GM21515 (cell line): ENCODE results near the gene GLRX2.

Experiments used
- ATAC-seq: cut with Tn5 transposase; IDR thresholded peaks from one replicate; pipeline ENCODE4 v1.9.1; 2021; ENCODE audit not compliant: unreplicated experiment

Gene GLRX2

DNA sequence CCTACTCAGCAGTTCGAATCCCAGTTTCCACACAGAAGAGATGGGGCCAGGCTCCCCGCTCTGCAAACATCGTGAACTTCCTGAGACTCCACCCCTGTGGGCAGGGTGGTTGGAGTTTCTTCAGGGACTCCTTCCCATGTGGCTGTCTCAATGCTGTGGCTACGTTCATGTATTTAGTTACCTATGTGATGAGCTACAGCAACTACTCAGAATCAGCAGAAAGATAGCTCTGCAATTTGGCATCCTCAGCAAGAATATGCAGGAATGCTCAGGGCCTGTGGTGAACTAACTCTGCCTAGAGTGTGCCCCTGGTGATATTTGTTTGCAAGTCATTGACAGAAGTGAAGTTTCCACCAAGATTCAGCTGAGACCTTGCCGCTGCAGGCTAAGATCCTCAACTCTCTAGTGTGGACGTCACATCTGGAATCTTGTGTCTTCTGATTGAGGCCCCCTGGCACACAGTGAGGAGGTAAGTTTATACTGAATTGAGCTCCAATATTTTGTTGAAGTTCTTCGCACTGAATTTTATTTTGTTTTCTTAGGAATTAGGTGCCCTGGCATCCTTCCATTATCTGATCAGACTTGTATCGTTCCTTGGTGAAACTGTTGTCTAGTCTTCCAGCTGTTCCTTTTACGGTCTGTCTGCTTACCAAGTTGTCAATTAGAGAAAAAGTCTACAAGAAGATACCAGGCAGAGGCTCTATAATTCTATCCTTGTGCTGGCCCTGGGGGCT is 8.2 kb upstream of the GLRX2 start:
- no peak for ATAC-seq

DNA sequence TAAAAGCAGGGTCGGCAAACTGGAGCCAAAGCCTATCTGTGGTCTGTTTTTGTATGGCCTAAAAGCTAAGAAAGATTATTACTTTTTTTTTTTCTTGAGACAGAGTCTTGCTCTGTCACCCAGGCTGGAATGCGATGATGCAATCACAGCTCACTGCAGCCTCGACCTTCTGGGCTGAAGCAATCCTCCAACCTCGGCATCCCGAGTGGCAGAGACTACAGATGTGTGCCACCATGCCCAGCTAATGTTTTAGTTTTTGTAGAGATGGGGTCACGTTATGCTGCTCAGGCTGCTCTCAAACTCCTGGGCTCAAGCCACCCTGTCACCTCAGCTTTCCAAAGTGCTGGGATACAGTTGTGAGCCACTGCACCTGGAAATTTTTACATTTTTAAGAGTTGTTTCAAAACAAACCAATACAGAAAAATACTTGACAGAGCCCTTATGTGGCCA is 6.5 kb upstream of the GLRX2 start:
- no peak for ATAC-seq

DNA sequence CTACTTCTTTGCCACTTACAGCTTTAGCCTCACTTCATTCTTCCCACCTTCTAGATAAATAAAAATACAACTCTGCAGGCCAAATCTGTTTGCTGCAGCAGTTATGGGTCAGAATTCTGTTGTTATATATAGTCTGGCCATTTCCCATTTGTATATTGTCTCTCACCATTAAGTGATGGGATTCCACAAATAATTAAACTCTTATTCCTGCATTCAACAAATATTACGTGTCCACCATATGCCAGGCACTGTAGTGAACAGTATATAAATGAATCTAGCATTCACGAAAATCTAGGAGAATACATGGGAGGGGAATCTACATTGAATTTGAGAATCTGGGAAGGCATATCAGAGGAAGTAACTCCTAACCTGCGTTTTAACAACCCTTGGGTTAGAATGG is 5.7 kb upstream of the GLRX2 start:
- ATAC-seq = no peak

DNA sequence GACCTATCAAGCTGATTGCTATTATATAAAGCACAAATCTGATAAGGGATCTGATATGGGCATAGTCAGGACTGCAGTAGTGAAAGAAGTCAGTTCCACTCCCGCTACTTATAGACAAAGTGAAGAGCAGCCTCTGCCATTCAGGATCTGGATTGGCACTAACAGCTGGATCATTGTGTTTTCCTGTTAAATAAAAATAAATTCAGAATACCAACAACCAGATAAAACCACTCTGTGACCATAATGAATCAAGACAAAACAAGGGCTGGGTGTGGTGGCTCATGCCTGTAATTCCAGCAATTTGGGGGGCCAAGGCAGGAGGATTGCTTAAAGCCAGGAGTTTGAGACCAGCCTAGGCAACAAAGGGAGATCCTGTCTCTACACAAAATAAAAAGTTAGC is 5.0 kb upstream of the GLRX2 start:
- no peak for ATAC-seq

DNA sequence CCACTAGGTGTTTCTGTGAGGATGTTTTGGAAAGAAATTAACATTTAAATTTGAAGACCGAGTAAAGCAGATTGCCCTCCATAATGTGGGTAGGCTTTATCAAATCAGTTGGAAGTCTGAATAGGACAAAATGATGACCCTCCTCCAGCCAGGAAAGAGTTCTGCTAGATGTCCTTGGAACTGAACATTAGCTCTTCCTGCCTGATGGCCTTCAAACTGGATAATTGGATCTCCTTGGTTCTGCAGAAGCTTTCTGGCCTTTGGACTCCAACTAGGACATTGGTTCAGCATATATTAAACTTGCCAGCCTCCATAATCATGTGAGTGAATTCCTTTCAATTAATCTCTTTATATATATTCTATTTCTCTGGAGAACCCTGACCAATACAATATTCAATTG is 4.4 kb upstream of the GLRX2 start:
- ATAC-seq = no peak

DNA sequence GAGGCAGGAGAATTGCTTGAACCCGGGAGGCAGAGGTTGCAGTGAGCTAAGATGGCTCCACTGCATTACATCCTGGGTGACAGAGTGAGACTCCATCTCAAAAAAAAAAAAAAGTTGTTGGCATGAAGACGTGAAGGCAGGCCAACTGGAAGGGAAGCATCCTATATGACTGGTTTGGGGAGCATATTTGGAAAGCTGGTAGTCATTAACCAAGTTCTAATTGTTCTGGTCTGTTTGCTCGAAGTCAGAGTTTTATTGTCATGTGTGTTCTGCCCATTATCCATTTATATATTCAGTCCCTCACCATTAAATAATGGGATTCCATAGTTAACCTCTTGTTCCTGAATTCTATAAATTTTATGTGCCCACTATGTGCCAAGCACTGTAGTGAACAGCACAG is 3.3 kb upstream of the GLRX2 start:
- no peak for ATAC-seq

DNA sequence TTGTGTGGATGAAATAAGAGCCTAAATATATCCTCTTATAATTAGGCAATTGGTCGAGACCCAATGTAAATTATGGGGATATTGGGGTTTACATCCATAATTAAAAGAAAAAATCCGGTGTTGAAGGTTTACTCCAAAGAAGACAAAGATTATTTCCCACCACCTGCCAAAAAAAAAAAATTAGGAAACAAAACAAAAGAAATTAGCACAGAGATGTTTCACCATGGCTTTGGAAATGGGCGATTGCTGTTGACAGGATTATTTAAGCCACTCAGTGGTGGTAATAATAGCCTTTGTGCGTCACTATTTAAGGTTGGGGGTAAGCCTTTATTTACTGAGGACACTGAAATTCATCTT is 585 bp upstream of the GLRX2 start:
- ATAC-seq = no peak

DNA sequence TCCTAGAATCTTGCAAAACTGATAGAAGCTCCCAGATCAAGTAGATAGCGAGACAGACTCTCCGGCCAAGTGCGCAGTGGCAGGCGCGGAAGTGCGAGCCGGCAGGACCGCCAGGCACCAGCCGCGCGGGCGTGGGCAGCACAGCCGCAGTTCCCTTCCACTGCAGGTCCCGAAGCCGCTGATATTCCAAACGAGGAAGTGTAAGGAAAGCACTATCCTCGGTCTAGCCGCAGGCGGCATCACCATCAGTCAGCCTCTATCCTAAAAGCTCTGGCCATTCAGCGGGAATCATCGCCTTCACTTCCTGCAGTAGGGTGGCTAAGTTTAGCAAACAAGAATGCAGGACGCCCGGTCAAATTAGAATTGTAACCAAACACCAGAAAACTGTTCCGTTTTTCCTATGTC is 710 bp downstream of the GLRX2 start:
- ATAC-seq = peak; percentile 40

DNA sequence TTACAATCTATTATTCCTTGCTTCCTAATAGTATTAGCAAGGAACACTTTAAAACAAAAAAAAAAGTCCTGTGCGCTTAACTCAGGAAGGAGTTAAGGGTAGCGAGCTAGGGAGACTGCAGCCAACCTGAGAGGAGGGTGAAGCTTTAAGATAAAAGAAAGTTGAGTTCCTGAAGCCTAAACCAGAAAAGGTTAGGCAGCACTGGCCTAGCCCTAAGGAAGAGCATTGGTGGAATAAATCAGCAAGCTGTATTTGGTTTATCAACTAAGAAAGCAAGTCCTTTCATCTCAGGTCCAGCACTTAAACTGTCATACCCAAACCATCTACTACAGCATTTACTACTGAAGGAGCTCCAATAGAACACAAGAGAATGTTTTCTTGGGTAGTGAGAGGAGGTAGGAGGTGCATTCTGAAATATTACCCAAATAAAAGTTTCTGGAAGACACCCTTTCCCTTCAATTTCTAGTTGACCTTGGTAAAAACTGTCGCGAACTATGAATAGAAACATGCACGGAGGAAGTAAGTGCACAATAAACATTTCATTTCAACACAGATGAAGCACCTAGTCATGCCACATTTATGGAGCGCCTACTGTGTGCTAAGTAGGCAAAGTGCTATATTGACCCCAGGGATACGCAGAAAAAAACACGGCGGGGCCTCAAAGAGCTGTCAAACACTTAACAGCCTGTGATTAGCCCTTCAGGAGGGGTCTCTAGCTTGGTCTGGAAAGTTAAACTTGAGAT is 1.3 kb downstream of the GLRX2 start:
- no peak for ATAC-seq

DNA sequence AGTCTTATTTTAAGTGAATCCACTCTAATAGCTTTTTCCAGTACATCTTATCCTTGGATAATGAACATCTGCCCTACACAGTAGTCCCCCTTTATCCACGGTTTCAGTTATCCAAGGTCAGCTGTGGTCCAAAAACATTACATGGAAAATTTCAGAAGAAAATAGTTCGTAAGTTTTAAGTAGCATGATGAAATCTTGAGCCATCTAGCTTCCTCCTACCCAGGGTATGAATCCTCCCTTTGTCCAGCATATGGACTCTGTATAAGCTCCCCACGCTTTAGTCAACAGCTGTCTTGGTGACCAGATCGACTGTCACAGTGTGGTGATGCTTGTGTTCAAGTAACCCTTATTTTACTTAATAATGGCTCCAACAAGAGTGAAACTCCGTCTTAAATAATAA is 2.6 kb downstream of the GLRX2 start:
- no peak for ATAC-seq

DNA sequence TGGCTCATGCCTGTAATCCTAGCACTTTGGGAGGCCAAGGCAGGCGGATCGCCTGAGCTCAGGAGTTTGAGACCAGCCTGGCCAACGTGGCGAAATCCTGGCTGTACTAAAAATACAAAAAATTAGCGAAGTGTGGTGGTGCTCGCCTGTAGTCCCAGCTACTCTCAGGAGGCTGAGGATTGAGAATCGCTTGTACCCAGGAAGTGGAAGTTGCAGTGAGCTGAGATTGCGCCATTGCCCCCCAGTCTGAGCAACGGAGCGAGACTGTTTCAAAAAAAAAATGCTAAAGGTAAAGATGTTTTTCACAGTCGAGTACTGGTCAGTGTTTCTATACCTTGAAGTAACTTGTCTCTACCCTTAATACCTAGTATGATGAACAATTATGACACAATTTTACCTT is 11.1 kb downstream of the GLRX2 start:
- no peak for ATAC-seq

DNA sequence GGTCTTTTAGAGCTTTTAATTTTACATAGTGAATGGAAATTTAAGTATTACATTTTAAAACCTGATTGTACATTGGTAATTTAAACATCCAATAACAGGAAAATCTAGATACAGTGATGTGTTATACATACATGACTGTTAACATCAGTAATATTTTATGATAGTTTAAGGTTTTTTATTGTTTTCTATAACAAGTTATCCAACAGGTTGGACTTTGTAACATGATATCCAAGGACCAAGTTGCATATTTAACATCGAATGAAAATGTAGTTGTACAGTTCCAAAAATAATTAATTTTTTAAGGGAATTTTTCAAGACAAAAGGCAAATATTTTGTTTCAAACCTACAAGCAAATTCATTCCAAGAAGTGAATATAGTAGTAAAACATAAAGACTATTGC is 14.3 kb downstream of the GLRX2 start:
- no peak for ATAC-seq

DNA sequence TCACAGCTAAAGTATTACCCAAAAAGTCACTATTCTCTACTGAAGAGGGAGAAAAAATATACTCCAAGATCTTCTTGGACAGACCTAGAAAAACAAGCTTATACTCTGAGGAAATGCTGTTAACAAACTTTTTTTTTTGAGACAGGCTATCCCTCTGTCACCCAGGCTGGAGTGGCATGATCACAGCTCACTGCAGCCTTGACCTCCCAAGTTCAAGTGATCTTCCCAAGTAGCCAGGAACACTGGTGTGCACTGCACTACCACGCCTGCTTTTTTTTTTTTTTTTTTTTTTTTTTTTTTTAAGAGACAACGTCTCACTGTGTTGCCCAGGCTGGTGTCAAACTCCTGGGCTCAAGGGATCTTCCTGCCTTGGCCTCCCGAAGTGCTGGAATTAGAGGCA is 17.3 kb downstream of the GLRX2 start:
- no peak for ATAC-seq

DNA sequence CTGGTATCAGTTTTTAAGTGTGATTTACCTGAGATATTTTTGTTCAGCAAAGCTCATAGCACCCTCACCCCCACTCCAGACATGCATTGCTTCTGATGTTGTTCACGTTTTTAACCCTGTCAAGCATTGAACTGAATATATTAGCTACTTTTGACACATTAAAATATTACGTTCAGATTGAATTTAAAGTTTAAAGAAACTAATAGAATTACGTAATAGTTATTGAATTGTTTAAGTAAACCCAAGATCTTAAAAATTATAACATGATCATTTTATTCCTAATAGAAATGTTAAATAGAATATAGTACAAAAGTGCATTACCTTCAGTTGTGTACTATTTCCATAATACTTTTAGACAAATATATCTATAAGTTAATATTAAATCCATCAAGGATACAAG is 18.9 kb downstream of the GLRX2 start:
- ATAC-seq = no peak

DNA sequence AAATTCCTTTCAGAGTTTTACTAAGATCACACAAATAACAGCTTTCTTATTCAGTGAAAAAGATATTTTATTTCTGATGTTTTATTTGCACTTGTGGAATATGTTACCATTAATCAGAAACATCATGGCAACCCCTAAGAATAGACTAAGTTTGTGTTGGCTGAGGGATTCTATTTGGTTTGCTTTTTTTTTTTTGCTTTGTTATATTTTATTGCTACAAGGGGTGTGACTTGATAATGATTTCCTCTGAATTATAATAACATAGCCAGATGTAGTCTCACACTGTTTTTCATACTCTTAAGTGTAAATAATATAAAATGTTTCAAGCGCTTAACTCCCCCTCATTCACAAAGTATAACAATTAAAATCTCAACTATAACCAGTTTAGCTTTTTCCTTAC is 20.0 kb downstream of the GLRX2 start:
- no peak for ATAC-seq

DNA sequence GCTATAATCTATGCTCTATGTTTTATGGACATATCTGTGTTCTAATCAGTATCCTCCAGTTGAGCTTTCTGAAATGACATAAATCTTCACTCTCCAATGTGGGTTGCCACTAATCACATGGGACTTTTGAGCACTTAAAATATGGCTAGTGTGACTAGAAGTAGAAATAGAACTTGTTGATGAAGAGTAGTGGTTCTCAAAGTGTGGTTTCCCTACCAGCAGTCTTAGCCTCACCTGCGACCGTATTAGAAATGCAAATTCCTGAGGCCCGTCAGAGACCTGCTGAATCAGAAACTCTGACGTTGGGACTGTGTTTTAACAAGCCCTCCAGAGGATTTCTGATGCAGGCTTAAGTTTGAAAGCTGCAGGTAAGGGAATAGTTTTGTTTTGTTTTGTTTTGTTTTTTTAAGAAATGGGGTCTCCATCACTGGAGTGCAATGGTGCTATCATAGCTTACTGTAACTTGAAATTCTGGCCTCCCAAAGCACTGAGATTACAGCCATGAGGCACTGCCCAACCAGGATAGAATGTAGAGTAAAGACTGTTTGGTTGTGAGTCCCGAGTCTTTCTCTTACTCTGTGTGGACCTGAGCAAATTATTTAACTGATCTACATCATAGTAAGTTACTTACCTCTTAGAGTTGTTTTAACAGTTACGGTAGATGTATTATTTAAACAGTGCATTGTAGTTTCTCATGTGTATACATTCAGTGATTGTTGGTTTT is 21.7 kb downstream of the GLRX2 start:
- peak; percentile 97 for ATAC-seq

DNA sequence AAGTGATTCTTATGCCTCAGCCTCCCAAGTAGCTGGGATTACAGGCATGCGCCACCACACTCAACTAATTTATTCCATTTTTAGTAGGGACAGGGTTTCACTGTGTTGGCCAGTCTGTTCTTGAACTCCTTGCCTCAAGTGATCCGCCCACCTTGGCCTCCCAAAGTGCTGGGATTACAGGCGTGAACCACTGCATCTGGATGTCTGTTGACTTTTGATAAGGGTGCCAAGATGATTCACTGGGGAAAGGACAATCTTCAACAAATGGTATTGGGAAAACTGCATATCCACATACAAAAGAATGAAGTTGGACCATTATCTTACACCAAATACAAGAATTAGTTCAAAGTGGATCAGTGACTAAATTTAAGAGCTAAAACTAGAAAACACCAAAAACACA is 26.0 kb downstream of the GLRX2 start:
- ATAC-seq = no peak

DNA sequence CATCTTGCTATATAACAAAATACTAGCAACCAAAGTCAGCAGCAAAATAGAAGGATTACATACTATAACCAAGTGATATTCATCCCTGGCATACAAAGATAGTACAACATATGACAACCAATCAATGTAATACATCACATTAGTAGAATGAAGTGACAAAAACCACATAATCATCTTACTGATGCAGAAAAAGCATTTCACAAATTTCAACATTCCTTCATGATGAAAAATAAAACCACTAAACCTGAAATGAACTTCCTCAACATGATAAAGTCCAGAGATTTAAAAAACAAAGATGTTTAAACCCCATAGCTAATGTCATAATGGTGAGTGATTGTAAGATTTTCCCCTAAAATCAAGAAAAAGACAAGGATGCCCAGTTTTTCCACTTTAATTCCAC is 27.2 kb downstream of the GLRX2 start:
- ATAC-seq = no peak

DNA sequence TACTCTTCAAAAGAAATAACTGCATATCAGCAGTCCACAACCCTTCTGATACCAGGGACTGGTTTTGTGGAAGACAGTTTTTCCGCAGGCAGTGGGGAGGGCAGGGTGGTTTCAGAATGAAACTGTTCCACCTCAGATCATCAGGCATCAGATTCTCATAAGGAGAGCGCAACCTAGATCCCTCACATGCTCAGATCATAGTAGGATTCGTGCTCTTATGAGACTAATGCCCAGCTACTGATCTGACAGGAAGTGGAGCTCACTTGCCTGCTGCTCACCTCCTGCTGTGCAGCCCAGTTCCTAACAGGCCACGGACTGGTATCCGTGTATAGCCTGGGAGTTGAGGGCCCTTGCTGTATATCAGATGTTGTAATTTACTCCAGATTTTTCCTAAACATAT is 34.3 kb downstream of the GLRX2 start:
- peak; percentile 64 for ATAC-seq

DNA sequence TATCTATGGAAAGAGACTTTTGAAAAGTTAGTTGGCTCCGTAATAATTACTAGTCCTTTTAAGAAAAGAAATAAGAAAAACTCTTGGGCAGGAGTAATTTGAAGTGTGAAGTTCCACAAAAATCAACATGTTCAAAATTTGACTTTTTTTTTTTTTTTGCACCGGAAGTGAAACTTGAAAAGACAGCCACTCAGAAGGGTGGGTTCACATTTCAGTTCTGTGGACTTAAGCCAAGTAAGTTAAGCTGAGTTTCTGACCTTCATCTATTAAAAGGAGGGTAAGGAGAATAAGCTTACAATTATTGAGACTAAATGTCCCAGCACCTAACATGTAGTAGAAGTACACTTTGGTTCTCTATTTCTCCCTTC is 34.8 kb downstream of the GLRX2 start:
- ATAC-seq = no peak

DNA sequence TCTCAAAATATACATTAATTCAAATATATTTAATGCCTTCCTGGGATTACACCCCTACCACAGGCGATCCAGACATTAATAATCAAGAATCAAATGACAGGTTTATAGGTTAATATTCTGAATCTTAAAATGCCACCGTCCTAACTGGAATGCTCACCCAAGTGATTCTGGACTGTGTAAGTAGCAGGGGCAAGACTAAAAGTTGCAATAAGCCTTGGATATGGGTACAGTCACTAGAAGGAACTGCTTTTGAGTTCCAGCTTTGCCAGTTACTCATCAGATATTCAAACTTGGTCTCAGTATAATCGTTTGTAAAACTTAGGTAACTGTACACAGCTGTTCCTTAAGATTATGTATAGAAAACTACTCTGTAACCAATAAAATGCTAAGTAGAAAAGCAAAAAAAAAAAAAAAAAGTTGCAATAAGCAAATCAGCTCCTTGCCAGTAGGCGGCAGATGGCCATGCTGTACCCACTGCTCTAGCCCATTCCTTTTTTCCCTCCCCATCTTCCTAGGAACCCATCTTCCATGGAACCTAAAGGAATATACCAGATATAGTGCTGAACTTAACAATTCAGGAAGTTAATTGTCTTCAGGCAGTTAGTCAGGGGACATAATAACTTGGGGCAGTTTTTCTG is 35.3 kb downstream of the GLRX2 start:
- no peak for ATAC-seq

DNA sequence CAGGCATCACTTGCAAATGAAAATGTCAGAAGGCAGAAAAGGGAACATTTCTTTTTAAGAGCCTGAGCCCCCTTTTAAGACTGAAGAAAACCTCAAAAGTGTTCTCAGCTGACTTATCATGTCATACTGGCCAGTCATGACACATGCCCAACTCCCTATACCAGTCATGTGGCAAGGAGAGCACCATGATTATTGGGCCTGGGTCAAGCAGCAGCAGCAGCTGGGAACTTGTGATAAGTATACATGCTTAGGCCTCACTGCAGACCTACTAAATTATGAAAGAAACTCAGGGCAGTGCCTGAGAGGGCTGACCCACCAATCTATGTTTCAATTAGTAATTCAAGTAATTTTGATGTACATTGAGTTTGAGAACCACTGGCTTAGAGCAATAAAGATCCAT is 37.2 kb downstream of the GLRX2 start:
- no peak for ATAC-seq
